ENCODE results near the gene PRUNE2. TPM values are rescaled to one million over a fixed set of nuclear protein-coding genes. Genes with fewer than 3 reads are reported as not detected.

The PRUNE2 gene
- total and polyA plus RNA-seq, 12 donors = 0.87 to 5.7 (median 1.6) TPM

DNA sequence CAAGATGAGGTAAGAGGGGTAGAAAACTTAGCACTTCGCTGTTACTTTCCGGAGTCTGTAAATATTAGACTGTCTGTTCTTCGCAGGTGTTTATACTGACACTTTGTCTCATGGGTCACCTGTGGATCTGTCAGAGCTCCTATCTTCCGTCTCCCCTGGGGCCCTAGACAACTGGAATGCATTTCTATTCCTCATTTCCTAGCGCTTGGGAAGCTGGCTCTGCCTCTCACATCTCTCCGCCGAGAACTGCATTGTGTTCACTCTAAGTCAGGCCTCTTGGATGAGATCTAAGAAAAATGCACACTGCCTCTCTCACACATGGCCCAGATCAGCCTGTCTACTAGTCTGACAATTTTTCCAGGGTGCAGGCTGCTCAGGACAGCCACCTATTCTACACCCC, 102.2 kb downstream of the PRUNE2 start:
- WGBS, 2 donors = 70 to 72% methylated on average over 7 of the region's 7 CpGs
- intact Hi-C loops (cut with DNase I) = no loop called here
- Histone ChIP-seq H3K4me3 (no peak overlapping the region), H3K27me3 (peaks cover 0 to 36% (median 20%) of the 10 kb centered on the region in 7 donors), H3K9me3 (no peaks in the 10 kb centered on the region), H3K36me3 (no peaks in the 10 kb centered on the region), H3K4me1 (no peaks in the 10 kb centered on the region), H3K27ac (no peak overlapping the region)
- DNase-seq (no peak), ATAC-seq (no peak)
- no peak for TF ChIP-seq CTCF (IDR thresholded peaks at IDR 0.05)

GRCh38 chr9:76803083-76803482, 102.8 kb downstream of the PRUNE2 start:
- no peak for ATAC-seq
- H3K4me3 ChIP-seq = no peak overlapping the region
- TF ChIP-seq CTCF (IDR thresholded peaks at IDR 0.05) = no peak
- no peak overlapping the region for H3K27ac ChIP-seq
- H3K4me1 ChIP-seq = no peaks in the 10 kb centered on the region
- H3K9me3 ChIP-seq = no peaks in the 10 kb centered on the region
- 34 to 37% methylated on average over 2 of the region's 2 CpGs for WGBS, 2 donors
- H3K36me3 ChIP-seq = no peaks in the 10 kb centered on the region
- H3K27me3 ChIP-seq = peaks cover 0 to 32% (median 13%) of the 10 kb centered on the region in 7 donors
- DNase-seq = no peak
- intact Hi-C loops (cut with DNase I) = no loop called here

- no peak for DNase-seq
- Histone ChIP-seq H3K4me1 (no peaks in the 10 kb centered on the region), H3K27ac (no peak overlapping the region), H3K9me3 (no peaks in the 10 kb centered on the region), H3K4me3 (no peak overlapping the region), H3K27me3 (peaks cover 0 to 21% (median 17%) of the 10 kb centered on the region in 7 donors), H3K36me3 (no peaks in the 10 kb centered on the region)
- TF ChIP-seq CTCF (IDR thresholded peaks at IDR 0.05) = no peak
- intact Hi-C loops (cut with DNase I) = no loop called here
- ATAC-seq = no peak
- WGBS, 2 donors = 69 to 73% methylated on average over 1 of the region's 1 CpG
Observed at GRCh38 chr9:76800901-76801300, 105.0 kb downstream of the PRUNE2 start.

DNA sequence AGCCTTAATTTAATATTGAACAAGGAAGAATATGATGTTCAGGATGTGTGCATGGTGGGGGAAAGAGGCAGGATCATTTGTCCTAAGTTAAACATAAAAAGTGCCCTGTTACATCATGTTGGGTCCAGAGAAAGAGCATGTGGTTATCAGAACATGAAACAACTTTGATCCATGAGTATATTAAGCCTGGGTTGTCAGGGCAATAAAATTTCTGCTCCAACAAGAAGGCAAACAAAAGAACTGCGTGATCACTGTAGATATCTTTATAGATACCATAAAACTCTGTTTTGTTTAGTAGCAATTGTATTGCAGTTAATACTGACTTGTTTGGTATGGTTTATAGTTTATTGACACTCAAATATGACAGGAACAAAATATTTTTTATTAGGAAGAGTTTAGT, 106.4 kb downstream of the PRUNE2 start:
- intact Hi-C loops (cut with DNase I) = no loop called here
- no peak for TF ChIP-seq CTCF (IDR thresholded peaks at IDR 0.05)
- no peaks in the 10 kb centered on the region for H3K4me1 ChIP-seq
- H3K27me3 ChIP-seq = peaks cover 0 to 21% (median 15%) of the 10 kb centered on the region in 7 donors
- H3K9me3 ChIP-seq = no peaks in the 10 kb centered on the region
- 92 to 95% methylated on average over 1 of the region's 1 CpG for WGBS, 2 donors
- DNase-seq = no peak
- H3K4me3 ChIP-seq = no peak overlapping the region
- no peak overlapping the region for H3K27ac ChIP-seq
- H3K36me3 ChIP-seq = no peaks in the 10 kb centered on the region
- no peak for ATAC-seq

Data from heart right ventricle (tissue), 16 donors.